Muscle of arm (tissue), 14 donors: ENCODE results near the gene CASP9. TPM values are rescaled to one million over a fixed set of nuclear protein-coding genes. Genes with fewer than 3 reads are reported as not detected.

ENCODE experiments used
- DNase-seq: peaks from one replicate; pipeline ENCODE4 v3.0.0-alpha.2; 2013
- long read RNA-seq, 11 donors: transcript quantifications; one replicate each; lab custom pipeline, GENCODE V29; 2026
- polyA plus RNA-seq, 12 donors: library from polyadenylated mRNA; unstranded; fragments of 120-200 nt; gene quantifications; one replicate each; pipeline ENCODE4 v1.2.1, GENCODE V29; 2013; ENCODE audit not compliant: insufficient read length in 12 of 12

CASP9 gene
- 10 to 100 TPM in 11 of 12 donors, not detected in 1; 13.2 to 20.0 (median 17.6) TPM for polyA plus RNA-seq
- long read RNA-seq, donor 1 = 0 reads
- long read RNA-seq, donor 2, partial matches to known transcripts = 0 of 1 reads
- long read RNA-seq, donor 2, other reads (novel, unspliced or antisense) = 0 of 1 reads
- long read RNA-seq, donor 3, partial matches to known transcripts = 0 of 2 reads
- long read RNA-seq, donor 3, other reads (novel, unspliced or antisense) = 0 of 2 reads
- long read RNA-seq, donor 4, partial matches to known transcripts = 0 of 2 reads
- long read RNA-seq, donor 4, other reads (novel, unspliced or antisense) = 0 of 2 reads
- long read RNA-seq, donor 5, partial matches to known transcripts = 0 of 3 reads
- long read RNA-seq, donor 5, other reads (novel, unspliced or antisense) = 0 of 3 reads
- long read RNA-seq, donor 6, partial matches to known transcripts = 0 of 2 reads
- long read RNA-seq, donor 6, other reads (novel, unspliced or antisense) = 0 of 2 reads
- long read RNA-seq, donor 7, partial matches to known transcripts = 0 of 1 reads
- long read RNA-seq, donor 7, other reads (novel, unspliced or antisense) = 0 of 1 reads
- long read RNA-seq, donor 8, partial matches to known transcripts = 0 of 2 reads
- long read RNA-seq, donor 8, other reads (novel, unspliced or antisense) = 0 of 2 reads
- long read RNA-seq, donor 9, partial matches to known transcripts = 0 of 2 reads
- long read RNA-seq, donor 9, other reads (novel, unspliced or antisense) = 0 of 2 reads
- long read RNA-seq, donor 10, partial matches to known transcripts = 0 of 3 reads
- long read RNA-seq, donor 10, other reads (novel, unspliced or antisense) = 0 of 3 reads
- long read RNA-seq, donor 11, partial matches to known transcripts = 0 of 3 reads
- long read RNA-seq, donor 11, other reads (novel, unspliced or antisense) = 0 of 3 reads

DNA sequence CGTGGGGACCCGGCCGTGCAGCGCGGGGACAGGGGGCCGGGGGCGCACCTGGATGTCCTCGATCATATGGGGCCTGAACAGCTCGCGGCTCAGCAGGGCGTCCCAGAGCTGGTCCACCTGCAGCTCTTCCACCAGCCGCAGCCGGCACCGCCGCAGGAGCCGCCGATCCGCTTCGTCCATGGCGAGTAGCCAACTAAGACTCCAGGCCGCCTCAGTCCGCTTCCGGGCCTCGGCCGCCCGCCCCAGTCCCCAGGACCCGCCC lies at the start of gene CASP9:
TSS of gene CASP9 (minus strand) at position 195 of the 262 bp plus-strand sequence. CDS start at position 180, 15 bp downstream.
- DNase-seq = no peak

DNA sequence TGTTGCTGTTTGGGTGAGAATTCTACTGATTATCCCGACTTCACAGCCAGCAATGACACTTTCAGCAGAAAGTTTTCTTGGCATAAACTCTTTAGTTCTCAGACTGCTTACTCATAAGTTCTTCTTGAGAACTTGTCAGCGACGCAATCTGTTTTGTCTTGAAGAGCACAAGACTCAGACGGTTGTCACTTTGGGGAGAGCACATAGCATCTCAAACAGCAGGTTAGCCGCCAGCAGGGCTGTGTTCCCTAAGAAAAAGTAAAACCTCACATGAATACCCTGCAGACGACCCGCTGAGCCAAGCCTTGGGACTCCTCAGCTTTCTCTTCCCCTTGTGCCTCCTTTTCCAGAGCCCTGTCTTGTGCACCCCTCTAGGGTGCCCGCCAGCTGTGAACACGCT lies 49.5 kb upstream of the CASP9 start:
- no peak for DNase-seq

DNA sequence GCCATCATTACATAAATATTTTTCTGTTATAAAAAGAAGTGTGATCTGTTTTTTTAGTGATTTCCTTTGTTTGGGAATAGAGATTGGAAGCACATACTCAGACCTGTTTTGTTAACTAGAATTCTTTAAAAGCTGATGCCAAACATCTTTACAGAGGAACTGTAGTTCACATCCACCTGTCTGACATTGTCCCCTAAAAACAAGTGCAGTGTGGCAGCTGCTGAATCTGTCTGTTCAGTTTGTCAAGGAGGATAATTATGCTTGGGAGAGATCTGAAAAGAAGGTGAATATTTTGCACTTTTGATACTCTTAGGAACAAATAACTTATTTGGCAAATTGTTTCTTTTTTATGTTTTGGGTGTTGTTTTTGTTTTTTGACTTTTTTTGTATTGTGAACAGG lies 47.3 kb upstream of the CASP9 start:
- no peak for DNase-seq

- no peak for DNase-seq
Measured at GRCh38 chr1:15570861-15571260, 46.8 kb upstream of the CASP9 start.

GRCh38 chr1:15568387-15569073 lies 44.5 kb upstream of the CASP9 start:
- no peak for DNase-seq

- DNase-seq = no peak
Measured at GRCh38 chr1:15559189-15559810, 35.3 kb upstream of the CASP9 start.

- DNase-seq = no peak
Measured at GRCh38 chr1:15558516-15558915, 34.5 kb upstream of the CASP9 start.

- no peak for DNase-seq
Measured at GRCh38 chr1:15557594-15557993, 33.6 kb upstream of the CASP9 start.

- no peak for DNase-seq
Measured at GRCh38 chr1:15557008-15557407, 33.0 kb upstream of the CASP9 start.

- DNase-seq = no peak
Measured at GRCh38 chr1:15550573-15550972, 26.6 kb upstream of the CASP9 start.

- DNase-seq = no peak
Measured at GRCh38 chr1:15546641-15547040, 22.6 kb upstream of the CASP9 start.

- no peak for DNase-seq
Measured at GRCh38 chr1:15543589-15544568, 19.9 kb upstream of the CASP9 start.

DNA sequence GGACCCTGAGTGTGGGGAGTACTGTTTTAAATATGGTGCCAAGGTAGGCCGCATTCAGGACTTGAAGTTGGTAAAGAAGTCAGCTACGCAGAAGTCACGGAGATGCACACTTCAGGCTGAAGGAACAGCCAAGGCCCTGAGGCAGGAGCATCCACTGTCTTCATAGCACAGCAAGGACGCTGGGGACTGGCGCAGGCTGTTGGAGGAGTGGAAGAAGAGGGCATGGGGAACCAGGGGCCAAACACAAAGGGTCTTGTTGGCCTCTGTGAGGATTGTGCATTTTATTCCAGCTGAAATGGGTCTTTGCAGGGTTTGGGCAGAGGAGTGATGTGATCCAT lies 19.2 kb upstream of the CASP9 start:
- DNase-seq = no peak

GRCh38 chr1:15542388-15543250 lies 18.6 kb upstream of the CASP9 start:
- DNase-seq = no peak

GRCh38 chr1:15541231-15541792 lies 17.3 kb upstream of the CASP9 start:
- no peak for DNase-seq

- DNase-seq = no peak
Measured at GRCh38 chr1:15540186-15540585, 16.2 kb upstream of the CASP9 start.

- DNase-seq = no peak
Measured at GRCh38 chr1:15538771-15539170, 14.8 kb upstream of the CASP9 start.

GRCh38 chr1:15531682-15532081 lies 7.7 kb upstream of the CASP9 start:
- no peak for DNase-seq

GRCh38 chr1:15531003-15531402 lies 7.0 kb upstream of the CASP9 start:
- DNase-seq = no peak
